ENCODE measurements around the gene NAA35.
"Not testable (repeated sequence)": the region's sequence is repeated elsewhere in the genome, so short reads cannot be mapped to it uniquely, and the experiment has no call there.

Gene NAA35

DNA sequence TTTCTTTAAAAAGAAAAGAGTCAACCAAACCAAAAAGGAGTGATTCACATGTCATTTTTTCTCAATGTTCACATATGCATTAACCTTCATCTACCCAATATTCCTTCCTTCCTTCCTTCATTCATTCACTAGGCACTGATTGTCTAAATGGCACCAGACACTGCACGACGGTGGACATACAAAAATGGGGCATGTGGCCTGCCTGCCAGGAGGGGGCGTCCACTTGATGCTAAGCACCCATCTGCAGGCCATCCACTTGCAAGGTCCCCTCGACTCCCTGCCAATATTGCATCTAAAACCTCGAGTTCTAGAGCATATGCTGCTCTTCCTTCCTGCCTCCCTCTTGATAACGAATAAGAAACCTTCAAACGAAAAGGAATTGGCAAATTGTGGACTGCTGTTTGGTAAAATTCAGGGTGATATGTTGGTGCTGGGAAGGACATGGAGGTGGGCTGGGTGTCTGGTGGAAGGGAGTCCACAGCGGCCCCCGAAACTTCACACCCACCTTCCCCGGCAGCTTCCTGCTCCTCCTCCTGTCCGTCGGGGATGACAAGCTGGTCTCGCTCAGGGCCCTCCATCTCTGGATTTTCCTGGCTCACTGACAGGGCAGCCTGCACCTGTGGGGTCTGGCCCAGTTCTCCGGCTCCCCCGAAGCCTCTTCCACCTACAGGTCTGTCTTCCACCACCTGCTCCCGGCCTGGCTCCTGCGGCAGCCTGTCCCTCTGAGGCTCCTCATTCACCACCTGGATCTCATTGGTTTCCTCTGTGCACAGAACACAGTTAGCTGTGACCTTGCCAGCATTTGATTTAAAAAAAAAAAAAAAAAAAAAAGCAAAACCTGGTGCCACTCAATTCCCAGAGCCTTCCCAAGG, 94.2 kb downstream of the NAA35 start:
- DNase-seq (ENCODE audit: low spot score): peak; percentile 53

DNA sequence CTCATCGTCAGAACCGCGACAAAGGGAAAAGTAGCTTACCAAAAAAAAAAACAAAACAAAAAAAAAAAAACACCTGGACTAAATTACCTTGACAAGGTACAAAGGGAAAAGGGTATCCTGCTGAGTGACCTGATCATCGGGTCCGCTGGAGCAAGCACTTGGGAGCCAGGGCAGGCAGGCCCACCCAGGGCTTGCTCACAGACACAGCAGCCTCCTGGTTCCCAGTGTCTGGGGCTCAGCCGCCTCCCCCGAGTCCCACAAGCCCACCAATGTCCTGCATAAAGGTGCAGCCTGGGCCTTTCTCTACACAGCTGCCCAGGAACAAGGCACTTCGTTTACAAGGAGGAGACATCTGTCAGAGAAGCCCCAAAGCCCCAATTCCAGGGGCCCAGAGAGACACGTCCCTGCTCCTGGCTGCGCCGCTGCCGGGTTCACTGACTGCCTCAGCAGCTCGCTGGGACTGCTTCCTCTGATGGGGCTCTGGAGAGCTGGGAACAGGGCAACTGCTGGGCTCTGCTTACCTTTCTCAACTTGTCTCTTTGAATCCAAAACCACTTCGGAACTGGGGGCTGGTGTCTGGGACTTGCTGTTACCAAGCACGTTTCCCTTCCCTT, 95.0 kb downstream of the NAA35 start:
- no peak for DNase-seq (ENCODE audit: low spot score)

DNA sequence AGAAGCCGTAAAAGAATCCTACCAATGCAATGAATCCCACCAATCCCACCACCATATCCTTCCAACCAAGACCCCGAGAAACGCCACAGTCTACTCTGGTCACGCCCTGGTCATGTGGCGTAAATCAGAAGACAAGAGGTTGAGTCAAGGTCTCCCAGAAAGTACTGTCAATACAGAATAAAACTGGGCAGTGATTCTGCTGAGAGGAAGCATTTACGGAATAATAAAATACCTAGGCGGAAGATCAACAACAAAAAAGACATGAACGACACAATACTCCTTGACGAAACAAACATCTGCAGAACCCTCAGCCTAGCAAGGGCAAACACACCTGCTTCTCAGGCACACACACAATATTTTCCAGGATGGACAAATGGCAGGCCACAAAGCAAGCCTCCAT, 95.6 kb downstream of the NAA35 start:
- no peak for DNase-seq (ENCODE audit: low spot score)

DNA sequence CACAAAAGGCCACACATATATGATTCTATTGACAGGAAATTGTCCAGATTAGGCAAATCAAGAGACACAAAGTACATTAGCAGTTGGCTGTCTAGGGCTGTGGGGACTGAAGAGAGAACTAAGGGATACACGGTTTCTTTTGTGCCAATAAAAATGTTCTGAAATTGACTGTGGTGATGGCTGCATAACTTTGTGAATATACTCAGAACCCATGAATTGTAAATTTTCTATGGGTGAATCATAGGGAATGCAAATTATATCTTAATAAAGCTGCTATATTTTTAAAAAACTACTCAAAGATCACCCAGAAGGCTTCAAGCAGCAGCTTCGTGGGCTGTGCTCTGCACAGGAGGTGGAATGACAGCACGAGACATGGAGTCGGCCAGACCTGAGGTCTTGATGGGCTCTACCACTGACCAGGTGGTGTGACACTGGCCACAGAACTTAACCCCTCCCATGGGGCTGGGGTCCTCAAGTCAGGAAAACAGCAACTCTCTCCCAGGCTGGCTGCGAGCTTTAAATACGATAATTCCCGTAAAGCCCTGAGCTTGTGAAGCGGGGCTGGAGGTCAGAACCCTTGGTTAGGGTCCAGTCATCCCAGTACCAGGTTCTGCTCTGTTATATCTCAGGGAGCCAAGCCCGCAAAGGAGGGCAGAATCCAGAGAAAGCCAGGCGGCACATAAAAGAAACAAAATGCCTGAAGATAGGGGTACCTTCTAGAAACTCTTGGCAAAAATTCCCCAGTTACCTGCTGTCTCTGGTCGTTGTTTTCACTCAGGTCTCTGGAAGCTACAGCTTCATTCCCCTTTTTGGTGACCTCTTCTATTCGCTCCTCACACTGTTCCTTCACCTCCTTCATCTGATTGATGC, 99.3 kb downstream of the NAA35 start:
- no peak for DNase-seq (ENCODE audit: low spot score)

DNA sequence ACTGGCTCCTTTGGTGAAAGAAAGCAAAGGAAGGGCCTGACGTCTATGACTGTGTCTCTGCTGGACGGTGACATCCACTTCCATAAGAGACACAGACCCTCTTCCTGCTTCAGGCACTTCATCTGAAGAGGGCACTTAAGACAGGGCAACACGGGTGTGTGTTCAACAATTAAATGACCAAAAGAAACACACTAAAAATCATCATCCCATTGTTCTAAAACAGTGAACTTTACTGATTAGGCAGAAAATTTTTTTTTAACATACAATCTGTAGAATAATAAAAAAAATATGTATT, 99.9 kb downstream of the NAA35 start:
- DNase-seq (ENCODE audit: low spot score): no peak

DNA sequence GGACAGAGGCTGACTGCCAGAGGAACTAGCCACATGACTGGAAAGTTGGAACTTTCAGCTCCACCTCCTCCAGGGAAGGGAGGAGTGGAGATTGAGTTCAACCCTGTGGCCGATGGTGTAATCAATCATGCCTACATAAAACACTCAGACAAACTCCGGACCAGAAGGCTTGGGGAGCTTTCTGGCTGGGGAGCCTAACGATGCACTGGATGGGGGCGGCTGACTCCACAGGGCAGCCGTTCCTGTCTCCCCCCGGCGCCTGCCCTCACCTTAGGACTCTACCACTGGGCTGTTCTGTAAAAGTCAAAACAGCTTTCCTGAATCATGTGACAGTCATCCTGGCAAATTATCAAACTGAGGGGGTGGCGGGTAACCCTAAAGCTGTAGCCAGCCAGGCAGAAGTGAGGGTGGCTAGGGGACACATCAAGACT, 100.4 kb downstream of the NAA35 start:
- peak; percentile 53 for DNase-seq (ENCODE audit: low spot score)

DNA sequence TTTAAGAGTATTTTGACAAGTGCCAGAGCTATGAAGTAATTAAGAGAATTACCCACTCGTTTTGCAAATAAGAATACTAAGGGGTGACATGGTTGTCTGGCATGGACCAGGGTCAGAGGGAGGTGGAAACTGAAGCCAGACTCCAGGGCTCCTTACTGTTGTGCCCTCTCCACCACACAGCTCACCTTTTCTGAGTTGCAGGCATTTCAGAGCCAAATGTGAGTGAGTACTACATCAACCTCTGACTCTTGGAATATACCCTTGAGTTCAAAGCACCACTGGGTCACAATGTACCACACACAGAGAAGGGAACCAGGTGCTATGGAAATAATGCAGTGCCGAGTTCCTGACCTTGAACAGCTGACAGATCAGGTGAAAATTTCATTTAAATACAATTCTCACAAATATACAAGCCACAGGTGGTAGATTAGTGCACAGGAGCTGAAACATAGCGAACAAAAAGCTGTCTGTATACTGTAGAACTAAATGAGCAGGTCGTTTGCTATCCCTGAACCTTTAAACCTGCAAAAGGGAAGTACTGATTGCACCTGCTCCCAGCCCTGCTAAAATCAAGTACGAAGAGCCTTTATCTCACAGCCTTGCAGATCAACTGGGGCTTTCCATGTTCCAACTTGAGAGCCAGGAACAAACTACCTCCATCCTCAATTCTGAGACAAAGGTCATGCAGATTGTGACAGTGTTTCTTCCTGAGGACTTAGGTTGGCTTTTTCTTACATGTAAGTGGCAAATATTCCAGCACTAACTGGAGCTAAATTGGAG, 101.4 kb downstream of the NAA35 start:
- DNase-seq (ENCODE audit: low spot score): peak; percentile 19

DNA sequence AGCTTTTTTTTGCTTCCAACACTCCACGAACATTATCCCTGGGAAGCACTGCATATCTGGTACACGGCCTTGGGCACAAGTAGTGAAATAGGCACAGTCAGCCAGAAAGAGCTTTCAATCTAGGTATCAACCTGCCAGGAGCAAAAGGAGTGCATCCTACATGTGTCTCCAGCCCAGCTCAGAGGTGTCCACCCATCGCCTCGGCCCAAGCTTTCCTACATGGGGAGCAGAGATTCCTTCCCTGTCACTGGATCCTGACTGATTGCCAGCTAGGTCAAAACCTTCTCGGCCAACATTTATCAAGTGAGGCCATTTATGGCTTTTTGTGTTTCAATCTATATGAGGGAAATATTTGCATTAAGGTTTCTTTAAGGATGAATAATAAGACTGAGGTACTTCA, 102.6 kb downstream of the NAA35 start:
- DNase-seq (ENCODE audit: low spot score): no peak

DNA sequence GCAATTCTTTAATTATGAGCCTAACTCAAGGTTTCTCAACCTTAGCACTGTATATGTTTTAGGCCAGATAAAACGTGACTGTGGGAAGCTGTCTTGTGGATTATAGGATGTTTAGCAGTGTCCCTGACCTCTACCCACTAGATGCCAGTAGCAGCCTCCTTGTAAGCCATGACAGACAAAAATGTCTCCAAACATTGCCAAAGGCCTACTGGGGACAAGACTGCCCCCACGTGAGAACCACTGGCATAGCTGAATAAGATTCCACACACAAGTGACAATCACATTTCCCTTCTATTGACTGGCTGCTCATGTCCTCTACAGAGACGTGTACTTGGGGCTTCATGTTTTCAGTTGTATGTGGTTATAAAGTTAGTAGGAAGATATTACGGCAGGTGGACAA, 103.1 kb downstream of the NAA35 start:
- no peak for DNase-seq (ENCODE audit: low spot score)

DNA sequence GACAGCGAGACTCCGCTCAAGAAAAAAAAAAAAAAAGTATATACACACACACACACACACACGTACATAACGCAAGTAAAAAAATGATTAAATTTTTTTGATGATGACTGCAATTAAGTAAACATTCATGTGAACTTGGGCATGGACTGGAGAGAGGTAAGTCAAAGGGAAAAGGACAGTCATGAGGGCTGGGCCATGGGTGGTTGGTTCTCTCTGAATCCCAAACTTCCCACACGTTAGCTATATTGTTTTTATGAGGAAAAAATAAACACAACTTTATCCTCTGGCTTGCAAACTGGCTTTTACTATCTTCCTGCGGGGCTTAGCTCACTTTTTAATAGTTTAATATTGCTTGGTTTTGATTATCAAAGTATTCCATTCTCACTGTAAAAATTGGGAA, 104.7 kb downstream of the NAA35 start:
- DNase-seq (ENCODE audit: low spot score): no peak

DNA sequence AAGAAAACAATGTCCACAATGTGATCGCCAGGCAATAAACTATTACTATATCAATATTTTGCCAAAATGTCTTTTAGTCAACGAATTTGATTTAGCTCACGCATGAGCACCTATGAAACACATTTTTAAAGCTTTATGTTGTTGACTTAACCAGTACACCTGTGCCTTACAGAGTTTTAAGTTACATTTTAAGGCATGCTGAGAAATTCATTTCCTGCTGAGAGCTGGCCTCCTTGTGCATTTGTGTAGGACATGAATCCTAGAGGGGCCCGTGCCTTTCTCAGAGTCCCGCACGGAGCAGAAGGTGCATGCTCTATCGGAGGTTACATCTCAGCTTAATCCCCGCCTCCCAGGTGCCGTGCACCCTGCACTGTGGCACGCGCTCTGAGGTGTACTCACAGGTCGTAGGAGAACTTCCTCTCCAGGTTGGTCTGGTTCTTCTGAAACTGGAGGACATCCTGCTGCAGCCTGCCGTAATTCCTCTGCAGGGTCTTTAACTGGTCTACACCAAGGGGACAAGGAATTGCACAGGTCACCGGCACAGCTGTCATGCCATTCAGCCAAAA, 105.2 kb downstream of the NAA35 start:
- no peak for DNase-seq (ENCODE audit: low spot score)

DNA sequence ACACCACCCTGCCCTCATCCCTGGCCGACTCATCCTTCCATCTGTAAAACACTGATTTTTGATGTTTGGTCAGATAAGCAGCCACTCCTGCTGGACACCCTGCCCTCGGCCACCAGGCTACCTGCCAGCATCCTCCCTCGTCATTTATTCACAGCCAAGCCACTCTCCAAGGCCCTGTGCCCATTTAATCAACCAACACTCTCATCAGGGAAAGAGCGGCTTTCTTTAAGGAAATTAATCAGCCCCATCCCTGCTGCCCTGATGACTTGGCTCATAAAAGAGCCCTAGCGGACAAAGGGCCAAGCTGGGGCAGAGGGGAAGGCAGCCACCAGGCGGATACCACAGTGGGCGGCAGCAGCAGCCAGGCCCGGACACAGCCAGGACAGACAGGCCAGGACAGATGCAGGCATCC, 106.0 kb downstream of the NAA35 start:
- no peak for DNase-seq (ENCODE audit: low spot score)

DNA sequence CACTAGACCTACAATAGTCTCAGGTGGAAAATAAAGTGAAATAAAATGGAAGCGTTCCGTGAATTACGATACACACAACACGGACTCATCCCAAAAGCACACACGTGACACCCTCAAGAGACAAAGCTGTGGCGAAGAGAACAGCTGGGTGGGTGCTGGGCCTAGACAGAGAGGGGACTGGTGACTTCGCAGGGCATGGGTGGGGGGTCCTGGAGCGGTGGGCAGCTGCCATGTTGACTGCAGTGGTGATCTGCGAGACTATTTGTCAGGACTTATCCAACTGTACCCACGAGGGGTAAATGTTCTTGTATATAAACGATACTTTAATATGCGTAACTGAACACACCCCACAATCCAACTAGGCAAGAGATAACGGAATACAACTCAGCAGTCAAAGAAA, 106.4 kb downstream of the NAA35 start:
- DNase-seq (ENCODE audit: low spot score): no peak

DNA sequence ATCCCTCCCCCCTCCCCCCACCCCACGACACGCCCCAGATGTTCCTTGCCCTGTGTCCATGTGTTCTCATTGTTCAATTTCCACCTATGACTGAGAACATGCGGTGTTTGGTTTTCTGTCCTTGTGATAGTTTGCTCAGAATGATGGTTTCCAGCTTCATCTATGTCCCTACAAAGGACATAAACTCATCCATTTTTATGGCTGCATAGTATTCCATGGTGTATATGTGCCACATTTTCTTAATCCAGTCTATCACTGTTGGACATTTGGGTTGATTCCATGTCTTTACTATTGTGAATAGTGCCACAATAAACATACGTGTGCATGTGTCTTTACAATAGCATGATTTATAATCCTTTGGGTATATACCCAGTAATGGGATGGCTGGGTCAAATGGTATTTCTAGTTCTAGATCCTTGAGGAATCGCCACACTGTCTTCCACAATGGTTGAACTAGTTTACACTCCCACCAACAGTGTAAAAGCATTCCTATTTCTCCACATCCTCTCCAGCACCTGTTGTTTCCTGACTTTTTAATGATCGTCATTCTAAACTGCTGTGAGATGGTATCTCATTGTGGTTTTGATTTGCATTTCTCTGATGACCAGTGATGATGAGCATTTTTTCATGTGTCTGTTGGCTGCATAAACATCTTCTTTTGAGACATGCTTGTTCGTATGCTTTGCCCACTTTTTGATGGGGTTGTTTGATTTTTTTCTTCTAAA, 107.2 kb downstream of the NAA35 start:
- DNase-seq (ENCODE audit: low spot score): not testable (repeated sequence)

DNA sequence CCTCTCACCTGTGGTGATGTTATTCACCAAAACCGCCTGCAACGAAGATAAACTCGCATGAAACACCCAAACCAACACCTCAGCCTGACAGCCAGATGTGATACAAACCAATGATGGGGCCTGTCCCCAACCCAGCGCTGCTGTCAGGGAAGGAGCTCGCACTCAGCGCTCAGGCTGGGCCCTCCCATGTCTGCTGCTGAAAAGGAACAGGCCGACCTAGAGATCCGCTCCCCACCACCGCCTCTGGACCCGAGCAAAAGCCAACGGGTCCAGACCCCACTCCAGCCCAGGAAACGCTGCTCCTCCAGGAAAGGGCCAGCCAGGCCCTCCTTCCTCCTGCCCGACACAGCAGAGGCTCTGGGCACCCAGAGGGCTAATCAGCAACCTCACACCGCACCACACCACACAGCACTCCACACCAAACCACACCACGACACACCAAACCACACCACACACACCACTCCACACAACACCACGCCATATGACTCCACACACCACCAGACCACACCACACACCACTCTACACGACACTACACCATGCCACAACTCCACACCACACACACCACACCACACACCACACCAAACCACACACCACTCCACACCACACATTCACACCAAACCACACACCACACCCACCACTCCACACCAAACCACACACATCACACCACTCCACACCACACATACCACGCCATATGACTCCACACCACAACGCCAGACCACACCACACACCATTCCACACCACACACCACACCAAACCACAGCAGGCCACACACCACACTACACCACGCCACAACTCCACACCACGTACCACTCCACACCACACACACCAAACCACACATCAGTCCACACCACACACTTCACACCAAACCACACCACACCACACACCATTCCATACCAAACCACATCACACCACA, 111.9 kb downstream of the NAA35 start:
- DNase-seq (ENCODE audit: low spot score): no peak

DNA sequence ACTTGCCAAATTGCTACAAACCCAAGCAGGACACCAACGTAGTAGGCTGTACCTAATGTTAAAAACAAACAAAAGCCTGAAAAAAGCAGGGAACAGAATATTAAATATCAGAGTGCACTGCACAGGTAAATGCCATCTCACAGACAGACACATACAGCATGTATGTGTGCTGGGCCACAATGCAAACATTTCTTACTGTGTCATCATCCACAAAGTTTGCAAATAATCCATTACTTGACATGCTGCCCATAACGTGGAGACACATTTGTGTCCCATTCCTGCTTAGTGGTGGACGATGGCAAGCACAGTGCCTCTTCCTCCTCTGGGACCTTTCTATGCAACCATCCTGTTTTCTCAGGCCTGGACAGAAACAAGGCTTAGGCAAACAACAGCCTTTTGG, 113.7 kb downstream of the NAA35 start:
- no peak for DNase-seq (ENCODE audit: low spot score)

DNA sequence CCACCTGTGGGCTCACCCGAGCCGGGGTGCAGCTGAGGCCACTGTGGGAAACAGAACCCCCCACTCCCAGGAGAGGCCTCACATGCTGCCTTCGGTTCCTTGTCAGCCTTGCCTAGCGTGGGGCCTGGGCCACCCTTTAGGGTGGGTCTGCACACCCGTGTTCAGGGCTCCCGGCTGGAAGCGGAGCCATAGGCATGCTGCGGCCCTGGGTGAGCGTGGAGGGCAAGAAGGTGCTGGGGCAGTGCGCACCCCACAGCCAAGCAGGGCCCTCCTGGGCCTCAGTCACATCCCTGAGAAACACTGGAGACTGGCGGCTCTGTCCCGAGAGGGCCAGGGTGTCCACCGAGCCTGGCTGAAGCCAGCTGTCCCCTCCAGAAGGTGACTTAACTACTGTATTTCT, 116.5 kb downstream of the NAA35 start:
- no peak for DNase-seq (ENCODE audit: low spot score)

DNA sequence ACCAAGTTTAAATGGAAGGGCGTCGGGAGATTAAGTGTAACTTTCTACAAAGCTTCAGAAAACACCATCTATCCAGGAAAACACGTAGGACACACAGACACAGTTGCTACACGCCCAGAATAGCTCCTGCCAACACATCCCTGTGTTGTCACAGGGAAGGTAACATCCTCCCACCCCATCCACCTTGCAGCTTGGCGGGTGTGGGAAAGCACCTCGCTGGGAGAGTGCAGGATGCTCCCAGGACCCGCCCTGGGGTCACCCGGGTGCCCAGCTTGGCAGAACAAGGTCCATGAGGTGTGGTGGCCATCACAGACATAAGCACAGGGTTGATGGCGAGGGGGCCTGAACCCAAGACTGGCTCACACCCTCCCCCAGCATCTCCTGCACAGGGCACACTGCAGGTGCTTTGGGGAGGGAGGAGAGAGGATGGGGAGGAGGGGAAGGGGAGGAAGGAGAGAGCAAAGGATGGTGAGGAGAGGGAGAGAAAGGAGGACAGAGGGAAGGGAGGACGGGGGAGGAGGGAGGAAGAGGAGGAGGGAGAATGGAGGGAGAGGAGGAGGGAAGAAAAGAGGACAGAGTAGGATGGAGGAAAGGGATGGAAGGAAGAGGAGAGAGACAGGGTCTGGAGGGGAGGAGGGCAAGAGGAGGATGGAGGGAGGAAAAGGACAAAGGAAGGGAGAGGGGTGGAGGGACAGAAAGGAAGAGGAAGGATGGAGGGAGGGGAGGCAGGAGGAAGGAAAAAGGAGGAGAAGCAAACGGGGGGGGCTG, 121.2 kb downstream of the NAA35 start:
- no peak for DNase-seq (ENCODE audit: low spot score)

Measured in kidney tubule cell (primary cell).